ENCODE measurements around the gene PCDHA7. TPM values are rescaled to one million over a fixed set of nuclear protein-coding genes. Genes with fewer than 3 reads are reported as not detected.
"Not testable (repeated sequence)": the region's sequence is repeated elsewhere in the genome, so short reads cannot be mapped to it uniquely, and the experiment has no call there.

PCDHA7 gene
- 0.35 TPM for total RNA-seq
- long read RNA-seq = 0 reads

- Histone ChIP-seq H3K36me3 (no peaks in the 10 kb centered on the region), H3K27me3 (peaks cover 11% of the 10 kb centered on the region), H3K4me1 (no peaks in the 10 kb centered on the region), H3K4me3 (peak within 1 kb of the TSS; percentile 0), H3K9me3 (no peaks in the 10 kb centered on the region), H3K27ac (no peak within 1 kb of the TSS)
- TF ChIP-seq CTCF (IDR thresholded peaks at IDR 0.05) = peak; percentile 21
- DNase-seq (no peak), ATAC-seq (no peak)
- intact Hi-C loops (cut with DNase I) = no loop called here
These were observed at the start of gene PCDHA7 for GRCh38 chr5:140833993-140834392. Gene PCDHA7 (plus strand): TSS chr5:140834269. CDS start chr5:140834384, 115 bp downstream.

- peaks cover 5% of the 10 kb centered on the region for H3K9me3 ChIP-seq
- peaks cover 33% of the 10 kb centered on the region for H3K27me3 ChIP-seq
- no peaks in the 10 kb centered on the region for H3K36me3 ChIP-seq
- DNase-seq (no peak), ATAC-seq (no peak)
- H3K27ac ChIP-seq = no peak within 1 kb of the TSS
- H3K4me1 ChIP-seq = no peaks in the 10 kb centered on the region
- intact Hi-C loops (cut with DNase I) = no loop called here
- H3K4me3 ChIP-seq = no peak within 1 kb of the TSS
- TF ChIP-seq CTCF (IDR thresholded peaks at IDR 0.05) = no peak
These were observed 48.0 kb upstream of the PCDHA7 start, which contains the start of gene PCDHA1 for GRCh38 chr5:140785905-140786686. Gene PCDHA1 (plus strand): TSS chr5:140786140.

- intact Hi-C loops (cut with DNase I); H3K4me1 ChIP-seq; H3K36me3 ChIP-seq; ATAC-seq; DNase-seq; H3K9me3 ChIP-seq; H3K4me3 ChIP-seq; H3K27ac ChIP-seq: not testable (repeated sequence)
- H3K27me3 ChIP-seq = peaks cover 33% of the 10 kb centered on the region
These were observed 46.6 kb upstream of the PCDHA7 start for GRCh38 chr5:140787422-140787821.

DNA sequence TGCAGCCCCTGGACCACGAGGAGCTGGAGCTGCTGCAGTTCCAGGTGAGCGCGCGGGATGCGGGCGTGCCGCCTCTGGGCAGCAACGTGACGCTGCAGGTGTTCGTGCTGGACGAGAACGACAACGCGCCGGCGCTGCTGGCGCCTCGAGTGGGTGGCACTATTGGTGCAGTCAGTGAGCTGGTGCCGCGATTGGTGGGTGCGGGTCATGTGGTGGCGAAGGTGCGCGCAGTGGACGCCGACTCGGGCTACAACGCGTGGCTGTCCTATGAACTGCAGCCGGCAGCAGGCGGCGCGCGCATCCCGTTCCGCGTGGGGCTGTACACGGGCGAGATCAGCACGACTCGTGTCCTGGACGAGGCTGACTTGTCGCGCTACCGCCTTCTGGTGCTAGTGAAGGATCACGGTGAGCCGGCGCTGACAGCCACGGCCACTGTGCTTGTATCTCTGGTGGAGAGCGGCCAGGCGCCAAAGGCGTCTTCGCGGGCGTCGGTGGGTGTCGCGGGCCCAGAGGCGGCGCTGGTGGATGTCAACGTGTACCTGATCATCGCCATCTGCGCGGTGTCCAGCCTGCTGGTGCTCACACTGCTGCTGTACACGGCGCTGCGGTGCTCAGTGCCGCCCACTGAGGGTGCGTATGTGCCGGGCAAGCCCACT, 46.1 kb upstream of the PCDHA7 start:
- ATAC-seq; H3K27ac ChIP-seq; H3K36me3 ChIP-seq; intact Hi-C loops (cut with DNase I); H3K4me3 ChIP-seq; H3K9me3 ChIP-seq; H3K4me1 ChIP-seq; DNase-seq: not testable (repeated sequence)
- peaks cover 33% of the 10 kb centered on the region for H3K27me3 ChIP-seq

DNA sequence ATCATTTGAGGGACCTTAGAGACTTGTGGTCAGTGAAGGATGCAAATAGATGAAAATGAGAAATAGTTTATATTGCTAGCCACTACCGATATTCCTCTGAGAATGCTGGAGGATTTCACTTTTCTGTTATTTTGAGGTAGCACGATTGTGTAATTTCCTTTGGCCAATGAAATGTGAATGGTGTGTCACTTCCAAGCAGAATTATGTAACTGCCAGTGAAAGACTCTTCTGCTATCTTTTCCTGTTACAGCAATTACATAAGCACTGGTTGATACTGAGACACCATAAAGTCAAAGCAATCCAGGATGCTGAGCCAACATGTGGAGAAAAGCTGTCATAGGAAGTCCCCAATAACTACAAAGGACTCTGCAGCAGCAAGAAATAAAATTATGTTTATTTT, 43.0 kb upstream of the PCDHA7 start:
- Histone ChIP-seq H3K4me3 (no peak overlapping the region), H3K27me3 (peaks cover 39% of the 10 kb centered on the region), H3K4me1 (no peaks in the 10 kb centered on the region), H3K36me3 (no peaks in the 10 kb centered on the region), H3K9me3 (peaks cover 8% of the 10 kb centered on the region), H3K27ac (no peak overlapping the region)
- DNase-seq = no peak
- TF ChIP-seq CTCF (IDR thresholded peaks at IDR 0.05) = no peak
- intact Hi-C loops (cut with DNase I) = no loop called here
- no peak for ATAC-seq

DNA sequence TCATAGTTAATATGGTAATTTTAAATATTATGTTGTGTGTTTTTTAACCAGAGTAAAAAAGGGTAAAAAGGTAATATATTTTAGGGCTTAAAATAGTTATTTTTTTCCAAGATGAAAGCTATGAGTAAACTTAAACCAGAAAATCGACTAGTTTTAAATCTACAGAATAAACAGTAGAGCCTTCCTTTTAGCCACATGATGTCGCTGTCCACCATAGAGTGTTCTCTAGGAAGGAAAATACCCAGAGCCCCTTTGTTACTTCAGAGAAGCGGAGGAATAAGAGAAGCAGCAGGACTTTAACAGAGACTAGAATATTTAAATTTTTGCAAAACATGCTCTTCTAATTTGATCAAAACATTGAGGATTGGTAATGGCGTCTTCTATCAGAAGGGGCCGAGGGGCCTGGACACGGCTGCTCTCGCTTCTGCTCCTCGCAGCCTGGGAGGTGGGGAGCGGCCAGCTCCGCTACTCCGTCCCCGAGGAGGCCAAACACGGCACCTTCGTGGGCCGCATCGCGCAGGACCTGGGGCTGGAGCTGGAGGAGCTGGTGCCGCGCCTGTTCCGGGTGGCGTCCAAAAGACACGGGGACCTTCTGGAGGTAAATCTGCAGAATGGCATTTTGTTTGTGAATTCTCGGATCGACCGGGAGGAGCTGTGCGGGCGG, 39.3 kb upstream of the PCDHA7 start, which contains the start of gene PCDHA2:
Gene PCDHA2, plus strand, starts transcription at position 258 of the 664 bp plus-strand sequence.
- Histone ChIP-seq H3K9me3 (peaks cover 8% of the 10 kb centered on the region), H3K27ac (no peak within 1 kb of the TSS), H3K27me3 (peaks cover 17% of the 10 kb centered on the region), H3K4me1 (no peaks in the 10 kb centered on the region), H3K4me3 (peak within 1 kb of the TSS; percentile 30), H3K36me3 (no peaks in the 10 kb centered on the region)
- ATAC-seq = no peak
- intact Hi-C loops (cut with DNase I) = no loop called here
- no peak for DNase-seq
- TF ChIP-seq CTCF (IDR thresholded peaks at IDR 0.05) = peak; percentile 28

Measured in upper lobe of right lung (tissue), 1 donor.